COLO668 (cell line): ENCODE data around the gene GRIN2A.

Experiments
- DNase-seq: peaks from one replicate; lab custom pipeline; 2025; ENCODE audit not compliant: unreplicated experiment; lab: John Stamatoyannopoulos, UW

Gene GRIN2A

DNA sequence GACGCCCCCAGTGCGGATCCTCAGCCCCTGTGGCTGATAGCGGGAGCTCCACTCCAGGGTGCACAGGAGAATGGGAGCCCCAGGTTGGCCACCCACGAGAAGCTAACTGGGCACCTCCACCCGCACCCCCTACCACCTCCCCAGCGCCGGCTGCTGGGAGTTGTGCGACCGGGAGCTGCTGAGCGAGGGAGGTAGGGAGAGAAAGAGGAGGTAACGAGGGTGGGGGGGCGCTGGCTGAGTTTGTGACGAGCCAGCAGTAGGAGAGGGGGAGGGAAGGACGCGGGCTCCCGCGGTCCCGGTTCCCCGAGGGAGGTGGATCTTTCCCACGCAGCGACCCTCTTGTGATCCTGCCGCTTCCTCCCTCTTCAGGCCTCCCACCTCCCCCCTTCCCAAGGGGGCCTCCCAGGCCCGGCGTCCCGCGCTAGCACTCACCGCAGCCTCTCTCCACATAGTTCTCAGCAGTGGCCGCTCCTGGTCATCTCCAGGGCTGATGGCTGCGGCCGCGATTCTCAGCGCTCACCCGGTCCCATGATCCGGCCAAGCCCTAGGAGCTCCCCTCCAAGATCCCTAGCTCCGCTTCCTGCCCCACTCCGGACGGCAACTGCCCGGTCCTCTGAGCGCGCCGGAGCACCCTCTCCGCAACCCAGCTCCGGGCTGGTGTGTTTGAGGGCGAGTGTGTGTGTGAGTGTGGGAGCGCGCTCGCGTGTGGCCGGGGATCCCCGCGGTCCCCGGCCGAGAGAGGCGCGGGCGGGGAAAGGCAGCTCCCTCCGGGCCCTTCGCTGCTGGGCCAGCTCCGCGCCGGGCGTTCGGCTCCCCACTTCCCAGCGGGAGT is at the start of gene GRIN2A:
Gene GRIN2A, minus strand, starts transcription at position 207 of the 832 bp plus-strand sequence. CDS start 2,017 bp downstream, outside the sequence.
- no peak for DNase-seq

DNA sequence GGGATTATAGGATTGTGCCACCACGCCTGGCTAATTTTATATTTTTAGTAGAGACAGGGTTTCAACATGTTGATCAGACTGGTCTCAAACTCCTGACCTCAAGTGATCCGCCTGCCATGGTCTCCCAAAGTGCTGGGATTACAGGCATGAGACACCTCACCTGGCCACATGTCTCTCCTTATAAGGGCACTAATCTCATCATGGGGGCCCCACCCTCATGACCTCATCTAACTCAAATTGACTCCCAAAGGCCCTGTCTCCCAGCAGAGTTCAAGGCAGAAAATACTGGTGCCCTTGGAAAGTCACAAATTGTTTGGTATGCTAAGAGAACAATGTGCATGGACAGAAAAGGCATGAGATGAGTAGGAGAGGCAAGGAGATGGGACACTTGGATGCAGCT is 49.3 kb upstream of the GRIN2A start:
- no peak for DNase-seq

DNA sequence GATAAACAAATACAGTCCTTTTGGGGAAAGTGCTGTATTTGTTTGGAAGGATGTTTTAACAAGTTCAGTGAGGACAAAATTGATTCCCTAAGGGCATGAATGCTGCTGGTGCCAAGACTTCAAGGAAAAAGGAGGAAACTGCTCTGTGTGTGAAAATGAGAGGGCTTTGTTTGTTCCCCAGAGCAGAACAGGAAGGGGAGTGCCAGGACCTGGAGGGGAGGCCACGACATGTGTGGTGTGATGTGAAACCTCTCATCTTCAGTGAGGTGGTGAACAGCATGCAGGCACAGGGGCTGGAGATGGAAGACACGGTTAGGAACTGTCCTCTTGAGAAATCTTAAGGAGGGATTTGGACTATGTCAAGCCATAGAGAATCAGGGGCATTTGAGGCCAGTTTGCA is 46.6 kb upstream of the GRIN2A start:
- DNase-seq = no peak

DNA sequence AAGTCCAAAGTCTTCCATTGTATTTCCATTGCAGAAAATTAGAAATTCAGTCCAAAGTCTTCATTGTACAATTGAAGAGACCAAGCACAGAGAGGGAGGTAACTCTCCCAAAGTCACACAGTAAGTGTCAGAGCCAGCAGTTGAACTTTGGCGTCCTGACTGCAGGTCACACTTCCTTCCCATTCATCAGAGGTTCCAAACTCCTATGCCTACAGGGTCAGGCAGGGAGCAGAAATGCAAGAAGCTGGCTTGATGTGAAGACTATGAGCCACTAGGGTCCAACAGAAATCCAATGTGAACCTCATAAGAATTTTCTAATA is 44.7 kb upstream of the GRIN2A start:
- no peak for DNase-seq

DNA sequence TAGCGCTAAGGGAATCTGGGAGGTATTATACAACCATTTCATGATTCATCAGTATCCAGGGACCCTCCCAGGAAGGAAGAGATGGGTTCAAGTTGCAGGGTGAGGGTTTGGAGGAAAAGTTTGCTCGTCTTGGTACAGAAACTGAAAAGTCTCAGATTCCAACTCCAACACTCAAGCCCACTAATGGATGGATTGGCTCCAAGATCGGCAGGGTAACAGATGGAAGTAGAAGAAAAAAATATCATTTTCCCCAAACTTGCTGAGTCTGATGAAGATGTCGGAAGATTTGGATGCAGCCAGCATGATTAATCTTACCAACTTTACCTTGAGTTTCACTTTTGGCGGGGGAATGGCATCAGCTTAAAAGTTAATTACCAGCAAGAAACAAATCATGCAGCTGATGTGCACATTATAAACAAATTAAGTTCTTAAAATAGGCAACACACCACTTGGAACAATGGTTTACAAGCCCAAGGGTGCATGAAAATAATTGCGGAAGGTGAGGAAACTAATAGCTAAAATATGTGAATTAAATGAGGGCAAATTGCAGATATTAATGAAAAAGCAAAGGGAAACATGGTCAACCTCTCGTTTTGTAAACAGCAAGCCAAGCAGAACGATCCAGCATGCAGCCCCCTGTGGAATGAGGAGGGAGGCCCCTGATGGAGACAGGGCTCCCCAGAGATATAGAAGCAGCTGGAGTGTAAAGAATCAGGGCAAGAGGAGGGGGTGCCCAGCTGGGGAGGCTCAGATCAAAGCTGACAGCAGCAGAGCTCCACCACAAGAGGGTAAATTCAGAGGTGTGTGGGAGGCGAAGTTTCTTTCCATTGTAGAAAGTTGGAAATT is 44.1 kb upstream of the GRIN2A start:
- no peak for DNase-seq

DNA sequence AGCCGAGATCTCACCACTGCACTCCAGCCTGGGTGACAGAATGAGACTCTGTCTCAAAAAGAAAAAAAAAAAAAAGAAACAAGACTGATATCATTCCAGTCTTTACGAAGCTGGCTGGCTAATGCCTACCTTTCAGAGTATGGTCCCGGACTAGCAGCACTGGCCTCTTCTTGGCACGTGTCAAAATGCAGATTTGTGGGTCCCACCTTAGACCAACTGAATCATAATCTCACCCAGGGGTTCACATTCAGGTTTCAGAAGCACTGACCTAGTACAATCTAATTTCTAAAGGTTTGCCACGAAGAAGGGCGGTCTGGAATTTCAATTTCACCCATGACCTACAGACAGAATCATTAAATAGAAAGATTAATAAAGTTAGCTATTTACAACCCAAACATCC is 43.4 kb upstream of the GRIN2A start:
- DNase-seq = no peak

DNA sequence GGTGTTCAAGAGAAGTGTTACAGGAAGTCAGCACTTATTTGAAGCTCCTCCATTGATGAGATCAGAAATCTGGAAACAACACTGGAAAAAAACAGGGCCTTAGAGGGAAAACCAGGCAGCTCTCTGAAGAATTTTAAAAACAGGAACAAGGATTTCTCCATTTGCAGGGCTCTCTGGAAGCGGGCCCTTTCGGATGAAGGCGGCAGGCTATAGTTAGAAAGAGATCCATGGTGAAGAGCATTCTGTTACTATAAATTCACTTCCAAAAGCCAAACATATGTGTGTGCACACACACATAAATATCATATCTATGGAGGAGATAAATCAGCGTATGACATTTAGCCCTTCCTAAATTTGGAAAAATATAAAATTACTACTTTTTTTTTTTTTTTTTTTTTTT is 42.6 kb upstream of the GRIN2A start:
- DNase-seq = no peak

DNA sequence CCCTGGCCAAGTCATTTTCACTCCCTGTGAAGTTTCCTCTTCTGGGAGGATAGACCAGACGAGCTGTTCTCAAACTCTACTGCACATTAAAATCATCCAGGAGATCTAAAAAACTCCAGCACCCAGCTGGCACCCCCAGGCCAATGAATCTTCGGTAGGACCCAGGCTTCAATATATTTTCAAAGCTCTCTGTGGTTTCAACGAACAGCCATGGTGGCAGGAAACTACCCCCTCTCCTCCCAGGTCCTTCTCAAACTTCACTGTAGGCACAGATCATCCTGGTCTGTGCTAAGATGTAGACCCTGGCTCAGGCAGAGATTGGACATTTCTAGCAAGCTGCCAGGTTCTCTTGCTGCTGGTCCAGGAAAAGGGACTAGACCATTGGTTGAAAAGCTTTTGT is 38.7 kb upstream of the GRIN2A start:
- DNase-seq = no peak

DNA sequence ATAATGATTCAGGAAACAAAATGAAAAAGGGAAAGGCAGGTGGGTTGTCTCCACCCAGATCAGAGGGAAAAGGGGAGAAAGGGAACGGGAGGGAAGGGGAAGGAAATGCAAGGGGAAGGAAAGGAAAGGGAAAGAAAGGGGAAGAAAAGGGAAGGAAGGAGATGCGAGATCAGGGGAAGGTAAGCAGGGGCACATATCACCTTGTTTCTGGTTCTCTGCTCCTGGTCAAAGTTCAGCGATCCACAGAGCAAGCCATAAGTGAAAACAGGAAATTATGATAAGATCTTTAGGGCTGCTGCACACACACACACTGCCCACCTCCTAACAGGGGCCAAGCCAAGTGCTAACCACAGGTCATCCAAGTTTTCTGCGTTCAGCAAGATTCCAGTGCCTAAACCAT is 37.5 kb upstream of the GRIN2A start:
- no peak for DNase-seq

DNA sequence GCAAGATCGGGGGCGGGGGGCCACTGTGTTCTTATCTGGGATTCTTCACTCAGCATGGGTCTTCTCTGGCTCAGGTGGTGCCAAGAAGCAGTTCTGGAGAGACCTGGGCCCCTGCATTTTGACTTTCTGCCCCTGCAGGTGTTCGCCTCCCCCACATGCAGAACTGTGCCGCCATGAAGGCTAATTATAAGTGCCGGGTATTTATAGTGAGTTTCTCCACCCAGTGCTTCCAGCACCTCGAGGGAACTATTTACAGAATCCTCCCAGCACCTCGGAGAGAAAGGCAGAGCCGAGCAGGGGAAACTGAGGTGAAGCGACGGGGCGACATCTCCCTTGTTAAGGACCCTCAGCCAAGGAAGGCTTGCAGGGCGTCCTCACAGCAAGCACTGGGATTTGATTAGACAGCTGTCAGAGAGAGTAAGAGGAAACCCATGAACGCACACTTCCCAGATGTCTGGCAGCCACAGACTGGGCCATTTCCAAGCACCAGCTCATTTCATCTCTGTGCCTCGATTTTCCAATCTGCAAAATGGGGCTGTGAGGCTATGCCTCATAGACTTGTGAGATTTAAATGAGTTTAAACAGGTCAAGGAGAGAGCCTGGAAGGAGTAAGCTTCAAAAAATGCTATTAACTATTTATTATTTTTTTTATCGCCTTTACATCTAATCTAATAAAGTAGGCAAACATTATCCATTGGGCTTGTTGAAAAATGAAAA is 36.4 kb upstream of the GRIN2A start:
- DNase-seq = no peak

DNA sequence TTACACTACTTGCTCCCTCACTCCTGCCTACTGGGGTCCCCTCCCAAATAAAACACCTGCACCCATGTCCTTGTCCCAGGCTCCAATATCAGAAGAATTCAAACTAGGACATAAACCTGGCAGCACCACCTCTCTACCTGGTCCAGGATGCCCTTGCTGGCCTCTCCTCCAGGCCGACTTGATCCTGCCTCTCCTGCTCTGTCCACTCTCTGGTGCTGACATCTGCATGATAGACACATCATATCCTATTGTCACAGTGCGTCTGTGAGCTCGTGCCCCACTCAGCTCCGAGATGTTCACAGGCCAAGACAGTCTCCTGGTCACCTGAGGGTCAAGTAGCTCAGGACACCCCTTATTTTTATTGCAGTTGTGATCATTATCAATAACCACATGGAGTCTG is 31.5 kb upstream of the GRIN2A start:
- no peak for DNase-seq

DNA sequence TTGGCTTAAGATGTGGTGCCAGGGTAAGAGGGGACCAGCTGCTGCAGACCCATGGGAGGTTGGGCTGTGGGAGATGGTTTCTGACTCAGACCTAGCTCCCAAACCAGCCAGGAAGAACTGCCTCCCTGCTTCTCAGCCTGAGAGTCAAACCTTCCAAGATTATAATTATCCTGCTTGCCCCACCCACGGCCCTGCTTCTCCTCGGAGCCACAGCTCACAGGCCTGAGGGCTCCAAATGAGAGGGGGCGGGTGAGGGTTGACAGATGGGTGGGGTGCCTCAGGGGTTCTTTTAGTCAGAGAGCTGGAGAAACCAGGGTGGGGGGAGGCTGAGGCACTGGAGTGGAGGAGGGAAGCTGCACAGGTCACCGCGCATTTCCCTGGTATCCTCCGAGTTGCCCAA is 28.7 kb upstream of the GRIN2A start:
- no peak for DNase-seq

DNA sequence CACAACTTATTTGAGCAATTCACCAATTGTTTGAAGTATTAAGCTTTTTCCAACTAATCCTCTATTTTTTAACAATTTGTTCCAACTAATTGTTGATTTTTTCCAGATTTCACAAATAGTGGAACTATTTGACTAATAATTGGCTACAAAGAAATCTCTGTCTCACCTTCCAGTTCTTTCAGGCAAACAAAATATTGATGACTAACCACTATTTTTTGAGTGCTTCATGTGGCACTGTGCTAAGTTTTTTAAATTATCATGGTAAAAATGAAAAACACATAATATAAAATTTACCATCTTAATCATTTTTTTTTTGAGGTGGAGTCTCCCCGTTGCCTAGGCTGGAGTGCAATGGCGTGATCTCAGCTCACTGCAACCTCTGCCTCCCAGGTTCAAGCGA is 24.6 kb upstream of the GRIN2A start:
- DNase-seq = no peak

DNA sequence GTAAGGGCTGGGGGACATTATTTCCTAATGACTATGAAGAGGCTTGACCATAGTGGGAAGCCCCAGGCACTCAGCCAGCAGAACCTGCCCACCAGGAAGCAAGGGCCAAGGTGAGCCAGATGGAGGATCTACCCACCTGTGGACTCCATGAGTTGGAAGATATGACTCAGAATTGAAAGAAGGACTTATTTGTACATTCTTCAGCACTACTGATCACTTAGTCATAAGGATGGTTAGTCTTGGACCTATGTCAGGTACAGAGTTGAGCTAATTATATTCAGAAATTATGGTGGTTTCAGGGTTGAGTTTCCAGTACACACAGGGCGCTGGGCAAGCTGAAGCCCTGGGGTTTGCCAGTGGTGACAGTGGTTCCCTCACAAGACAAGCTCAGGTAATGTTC is 24.0 kb upstream of the GRIN2A start:
- DNase-seq = no peak

DNA sequence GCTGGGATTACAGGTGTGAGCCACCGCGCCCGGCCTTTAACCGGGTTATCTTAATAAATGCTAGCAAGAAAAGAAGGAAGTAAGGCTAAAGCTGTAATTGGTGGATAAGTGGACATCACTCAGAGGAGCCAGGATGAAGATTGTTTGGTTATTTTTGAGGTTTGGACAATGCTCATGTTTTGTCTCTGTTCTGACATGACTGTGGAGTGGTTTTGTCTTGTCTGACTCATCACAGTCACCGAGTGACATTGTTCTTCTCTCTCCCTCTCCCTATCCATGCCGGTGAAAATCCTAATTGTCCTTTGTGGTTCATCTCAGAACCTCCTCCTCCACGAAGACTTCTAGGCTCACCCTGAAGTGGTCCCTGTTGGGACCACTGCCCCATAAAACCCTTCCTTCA is 23.5 kb upstream of the GRIN2A start:
- DNase-seq = no peak

DNA sequence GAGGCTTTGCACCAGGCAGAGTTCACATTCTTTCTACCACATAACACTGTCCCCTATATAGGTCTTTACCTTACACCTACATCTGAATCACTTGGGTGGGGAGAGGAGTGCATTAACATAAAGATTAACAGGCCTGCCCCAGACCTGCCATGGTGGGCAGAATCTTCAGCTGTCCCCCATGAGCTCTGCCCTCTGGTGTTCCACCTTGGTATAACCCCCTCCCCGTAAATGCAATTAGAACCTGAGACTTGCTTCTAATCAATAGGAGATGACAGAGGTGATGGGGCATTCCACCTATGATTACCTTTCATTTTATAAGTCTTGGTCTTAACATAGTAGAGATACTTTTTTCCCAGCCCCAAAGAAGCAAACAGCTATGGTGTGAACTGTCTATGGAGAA is 20.4 kb upstream of the GRIN2A start:
- DNase-seq = no peak

DNA sequence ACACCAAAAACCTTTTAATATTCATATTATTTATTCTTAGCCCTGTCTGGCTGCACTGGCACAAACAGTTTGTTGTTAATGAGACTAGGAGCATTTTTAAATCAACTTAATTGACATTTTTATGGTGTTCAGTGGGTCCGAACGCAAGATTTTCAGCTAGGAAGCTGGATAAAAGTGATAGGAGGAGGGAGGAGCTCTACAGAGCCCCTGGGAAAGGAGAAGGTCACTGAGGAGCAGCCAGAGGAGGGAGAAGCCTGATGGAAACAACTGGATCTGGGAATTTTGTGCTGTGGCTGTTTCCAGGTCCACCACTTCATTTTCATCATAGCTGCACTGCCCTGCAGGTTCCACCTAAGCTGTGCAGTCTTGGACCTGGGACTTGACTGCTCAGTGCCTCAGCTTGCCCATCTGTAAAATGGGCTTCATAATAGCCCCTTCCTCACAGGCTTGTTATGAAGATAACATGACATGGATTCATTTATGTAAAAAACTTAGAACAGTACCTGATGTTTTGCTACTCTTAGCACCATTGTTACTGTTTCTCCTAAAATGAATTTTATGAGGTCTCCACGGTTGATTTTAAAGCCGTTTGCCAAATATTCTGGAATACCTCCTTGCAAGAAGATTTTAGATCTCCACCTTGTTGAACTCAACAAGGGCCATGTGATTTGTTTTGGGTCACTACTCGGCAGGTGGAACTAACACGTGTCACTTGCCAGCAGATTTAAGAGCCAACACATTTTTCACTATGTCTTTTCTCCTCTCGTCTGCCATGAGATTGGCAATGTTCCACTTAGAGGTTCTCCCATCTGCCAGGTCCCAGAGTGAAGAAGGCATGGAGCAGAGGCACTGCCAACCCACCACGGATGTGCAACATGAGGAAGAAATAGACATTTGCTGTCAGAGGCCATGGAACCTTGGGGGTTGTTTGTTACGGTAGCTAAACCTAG is 18.7 kb upstream of the GRIN2A start:
- DNase-seq = no peak

DNA sequence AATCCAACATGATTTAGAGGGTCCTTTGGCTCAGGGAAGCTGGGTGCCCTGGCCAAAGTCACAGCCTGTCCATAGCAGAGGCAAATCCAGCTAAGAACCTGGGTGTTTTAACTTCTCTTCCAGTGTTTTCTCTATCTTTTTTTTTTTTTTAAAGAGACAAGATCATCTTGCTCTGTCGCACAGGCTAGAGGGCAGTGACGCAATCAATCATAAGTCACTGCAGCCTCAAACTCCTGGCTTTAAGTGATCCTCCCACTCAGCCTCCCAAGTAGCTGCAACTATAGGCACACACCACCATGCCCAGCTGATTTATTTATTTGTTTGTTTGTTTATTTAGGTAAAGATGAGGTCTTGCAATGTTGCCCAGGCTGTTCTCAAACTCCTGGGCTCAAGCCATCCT is 14.8 kb upstream of the GRIN2A start:
- no peak for DNase-seq

DNA sequence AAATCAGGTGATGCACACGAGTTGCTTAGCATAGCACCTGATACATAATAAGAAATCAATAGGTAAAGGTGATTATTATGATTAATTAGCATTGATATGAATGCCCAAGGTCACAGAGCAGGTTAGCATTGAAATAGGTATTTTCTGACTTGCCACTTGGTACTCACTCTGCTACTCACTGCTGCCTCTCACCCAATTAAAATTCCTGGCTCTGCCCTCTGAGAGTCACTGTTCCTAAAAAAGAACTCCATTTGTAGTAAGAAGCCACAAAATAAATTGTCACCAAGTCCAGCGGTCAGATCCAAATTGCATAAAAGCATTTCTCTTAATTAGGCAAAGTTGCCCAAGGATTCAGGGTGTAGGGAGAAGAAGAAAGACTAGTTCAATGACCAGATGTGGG is 8.9 kb upstream of the GRIN2A start:
- no peak for DNase-seq

DNA sequence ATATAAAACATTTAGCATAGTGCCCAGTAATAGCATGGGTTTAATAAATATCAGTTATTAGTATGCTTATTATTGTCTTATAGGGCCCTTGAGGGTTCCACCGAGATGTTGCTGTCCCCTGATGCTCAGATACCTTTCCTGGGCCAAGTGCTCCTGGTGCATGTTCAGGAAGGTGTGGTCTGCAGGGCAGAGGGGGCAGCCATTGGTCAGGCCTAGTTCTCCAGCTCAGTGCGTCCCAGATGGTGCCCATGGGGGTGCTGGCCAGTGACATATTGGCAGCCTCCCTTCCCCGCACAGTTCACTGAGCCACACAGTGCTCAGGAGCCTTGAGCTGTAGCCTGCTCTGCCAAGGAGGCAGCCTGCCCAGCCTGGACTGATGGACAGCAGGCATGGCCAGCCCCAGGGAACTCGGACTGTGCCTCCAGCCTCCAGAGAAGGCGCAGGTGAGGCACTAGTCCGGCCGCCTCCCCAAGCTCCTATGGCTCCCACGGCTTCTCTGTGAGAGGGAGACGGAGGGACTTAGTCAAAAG is 7.7 kb upstream of the GRIN2A start:
- DNase-seq = no peak

DNA sequence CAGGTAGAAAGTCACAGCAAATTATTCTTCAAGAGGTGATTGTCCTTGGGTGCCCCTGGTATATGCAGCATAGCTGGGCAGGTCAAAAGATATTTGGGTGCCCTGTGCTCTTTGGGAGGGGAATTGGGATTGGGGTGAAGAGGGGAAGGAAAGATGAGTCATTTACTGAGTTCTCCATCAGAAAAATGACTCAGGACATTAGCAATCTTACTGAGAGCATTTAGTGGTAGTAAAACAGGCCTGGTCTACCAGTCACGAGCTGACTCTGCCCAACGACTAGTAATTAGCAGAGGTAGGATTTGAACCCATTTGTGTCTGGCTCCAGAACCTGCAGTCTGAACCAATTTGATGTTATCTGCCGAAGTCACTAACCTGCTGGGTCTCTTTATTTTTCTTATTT is 6.0 kb upstream of the GRIN2A start:
- DNase-seq = no peak
